Measurements from ENCODE around the gene SARM1. TPM values are rescaled to one million over a fixed set of nuclear protein-coding genes. Genes with fewer than 3 reads are reported as not detected.
A peak's percentile ranks its signal among the peaks of the same experiment; 100 is the strongest.

Gene SARM1
- total and polyA plus RNA-seq, 2 donors (not counting 3 experiments of a cell fraction or from before 2014, with no cell fraction given): 5.6 to 7.0 TPM

GRCh38 chr17:28346746-28347246, 24.7 kb upstream of the SARM1 start:
- BruUV-seq (replicated peaks): no TSS peak

More at GRCh38 chr17:28346746-28347246, 24.7 kb upstream of the SARM1 start:
- Histone ChIP-seq H3K27ac (ENCODE audit: insufficient read depth, low read depth, low read length) (peak overlapping the region; percentile 88), H3K9me3 (replicated peaks; ENCODE audit: control insufficient read depth, insufficient read depth, low read length) (no peaks in the 10 kb centered on the region), H3K9me1 (replicated peaks; ENCODE audit: control insufficient read depth, extremely low read depth, insufficient read depth, low read length) (no peaks in the 10 kb centered on the region), H3K36me3 (ENCODE audit: control insufficient read depth in 2 of 2, extremely low read depth in 1 of 2, insufficient read depth in 2 of 2, low read length in 2 of 2) (peaks cover 25 to 41% of the 10 kb centered on the region in 2 experiments), H3K79me2 (ENCODE audit: control insufficient read depth, insufficient read depth, low read length) (no peaks in the 10 kb centered on the region), H3K4me3 (replicated peaks in 1 of 3; ENCODE audit: insufficient read depth in 1 of 3, low read depth in 1 of 3, low read length in 3 of 3) (no peak overlapping the region), H2AFZ (ENCODE audit: low read depth, low read length) (no peak overlapping the region), H4K20me1 (replicated peaks; ENCODE audit: control insufficient read depth, extremely low read depth, insufficient read depth, low read length) (no peaks in the 10 kb centered on the region), H3K27me3 (ENCODE audit: control insufficient read depth in 2 of 2, insufficient read depth in 2 of 2, low read length in 2 of 2) (no peaks in the 10 kb centered on the region), H3K4me2 (ENCODE audit: insufficient read depth, low read length) (peak overlapping the region; percentile 39), H3K9ac (replicated peaks; ENCODE audit: extremely low read depth, insufficient read depth, low read length) (peak overlapping the region; percentile 60), H3K4me1 (ENCODE audit: control insufficient read depth, extremely low read depth, insufficient read depth, low read length) (peaks cover 32% of the 10 kb centered on the region)
- ChIA-PET POLR2A (interaction anchor here (1.3 to 3.3 kb wide), 3 partner anchors 10 to 24 kb away, joined by 4 to 34 read pairs (median 13); partner anchors contain the start of genes IFT20, POLDIP2, SARM1 and TNFAIP1), CTCF (interaction anchor here (0.6 to 3.9 kb wide), 12 partner anchors 9 to 587 kb away, joined by 3 to 31 read pairs (median 6); partner anchors contain the start of genes IFT20, LYRM9, POLDIP2 and TNFAIP1)
- DNase-seq (ENCODE audit: low read depth, low spot score) (peak; percentile 90), FAIRE-seq (no peak)
- dilution Hi-C loops (cut with MboI; ENCODE audit: extremely low pct_ligation_motif_present, low sequenced_read_pairs) (no loop called here), intact Hi-C loops (cut with micrococcal nuclease) (loop anchor here (1.0 to 2.0 kb wide), 6 partner anchors 10 to 541 kb away; partner anchors contain the start of genes LYRM9 and TMEM97)
- peak; percentile 59 to 61 for TF ChIP-seq CTCF (IDR thresholded peaks at IDR 0.05; ENCODE audit: extremely low read depth in 1 of 2, insufficient read depth in 1 of 2, low read depth in 1 of 2, low read length in 2 of 2)
- TF ChIP-seq POLR2A (IDR thresholded peaks at IDR 0.05; ENCODE audit: low read depth, low read length): no peak
